Activated CD4-positive, CD25-positive, alpha-beta regulatory T cell treated with anti-CD3 and anti-CD28 coated beads, Interleukin-2, amount 50 U/mL, for 72 hours (primary cell): Measurements from ENCODE around the gene BICD2.
A peak's percentile ranks its signal among the peaks of the same experiment; 100 is the strongest.

ENCODE experiments used
- DNase-seq: peaks from one replicate; pipeline ENCODE4 v3.0.0; 2021

The BICD2 gene

GRCh38 chr9:92711844-92712243 lies 52.8 kb downstream of the BICD2 start:
- DNase-seq = no peak

GRCh38 chr9:92711146-92711545 lies 53.5 kb downstream of the BICD2 start:
- DNase-seq = no peak

GRCh38 chr9:92710368-92710767 lies 54.3 kb downstream of the BICD2 start:
- DNase-seq = no peak

- DNase-seq = no peak
These were observed 54.7 kb downstream of the BICD2 start for GRCh38 chr9:92709954-92710353.

GRCh38 chr9:92709240-92709639 lies 55.4 kb downstream of the BICD2 start:
- no peak for DNase-seq

- no peak for DNase-seq
These were observed 57.1 kb downstream of the BICD2 start for GRCh38 chr9:92707530-92707929.

- no peak for DNase-seq
These were observed 58.3 kb downstream of the BICD2 start for GRCh38 chr9:92706218-92706940.

- no peak for DNase-seq
These were observed 60.1 kb downstream of the BICD2 start for GRCh38 chr9:92704528-92704927.

- no peak for DNase-seq
These were observed 68.0 kb downstream of the BICD2 start for GRCh38 chr9:92696619-92697018.

- no peak for DNase-seq
These were observed 77.7 kb downstream of the BICD2 start for GRCh38 chr9:92686954-92687353.

- DNase-seq = no peak
These were observed 79.6 kb downstream of the BICD2 start for GRCh38 chr9:92685022-92685421.

- no peak for DNase-seq
These were observed 82.4 kb downstream of the BICD2 start for GRCh38 chr9:92682269-92682668.

GRCh38 chr9:92680166-92681119 lies 84.2 kb downstream of the BICD2 start:
- DNase-seq = no peak

- no peak for DNase-seq
These were observed 85.0 kb downstream of the BICD2 start for GRCh38 chr9:92679413-92680165.

GRCh38 chr9:92671323-92671722 lies 93.3 kb downstream of the BICD2 start:
- no peak for DNase-seq

- DNase-seq = peak; percentile 97
These were observed 94.5 kb downstream of the BICD2 start, which contains the start of gene IPPK for GRCh38 chr9:92669890-92670708. IPPK (minus strand) TSS chr9:92670131; CDS start chr9:92669988, 143 bp downstream.

- peak; percentile 50 for DNase-seq
These were observed 95.1 kb downstream of the BICD2 start for GRCh38 chr9:92669527-92669889.

GRCh38 chr9:92668746-92669526 lies 95.7 kb downstream of the BICD2 start:
- no peak for DNase-seq

GRCh38 chr9:92666912-92667532 lies 97.6 kb downstream of the BICD2 start:
- DNase-seq = no peak

GRCh38 chr9:92666236-92666635 lies 98.4 kb downstream of the BICD2 start:
- DNase-seq = no peak

- DNase-seq = no peak
These were observed 98.8 kb downstream of the BICD2 start for GRCh38 chr9:92665836-92666235.
